AG10803 (cell line): Measurements from ENCODE around the gene EPHB2.
A peak's percentile ranks its signal among the peaks of the same experiment; 100 is the strongest.

Source experiments
- DNase-seq: peaks from one replicate; pipeline ENCODE4 v3.0.0; 2010; ENCODE audit warnings: low read depth
- H3K4me3 ChIP-seq: 2 replicates; pipeline ENCODE4 v1.5.1; 2011; ENCODE audit warnings: mild to moderate bottlenecking, low read length, control low read depth
- CTCF ChIP-seq: conservative IDR thresholded peaks from 2 replicates; pipeline ENCODE4 v1.5.1; 2011; ENCODE audit warnings: mild to moderate bottlenecking, low read length, control low read depth, inconsistent platforms

Gene EPHB2

GRCh38 chr1:22920026-22920733, 209.5 kb downstream of the EPHB2 start:
- no peak for DNase-seq
- TF ChIP-seq CTCF, result no peak
- no peak overlapping the region for H3K4me3 ChIP-seq

- H3K4me3 ChIP-seq, result no peak overlapping the region
- TF ChIP-seq CTCF, result no peak
- no peak for DNase-seq
Observed at GRCh38 chr1:22920734-22921451, 210.3 kb downstream of the EPHB2 start.

GRCh38 chr1:22921452-22922126, 210.9 kb downstream of the EPHB2 start:
- H3K4me3 ChIP-seq, result no peak overlapping the region
- no peak for DNase-seq
- TF ChIP-seq CTCF, result no peak

GRCh38 chr1:22922640-22923039, 212.0 kb downstream of the EPHB2 start:
- no peak for DNase-seq
- H3K4me3 ChIP-seq, result no peak overlapping the region
- no peak for TF ChIP-seq CTCF

GRCh38 chr1:22925111-22925510, 214.5 kb downstream of the EPHB2 start:
- no peak overlapping the region for H3K4me3 ChIP-seq
- no peak for DNase-seq
- no peak for TF ChIP-seq CTCF

- DNase-seq, result peak; percentile 17
- TF ChIP-seq CTCF, result peak; percentile 90
- no peak overlapping the region for H3K4me3 ChIP-seq
Observed at GRCh38 chr1:22930240-22930912, 219.7 kb downstream of the EPHB2 start.
